HL-60/S4 (cell line): Measurements from ENCODE around the gene SSBP3.
"Not testable (repeated sequence)": the region's sequence is repeated elsewhere in the genome, so short reads cannot be mapped to it uniquely, and the experiment has no call there.

Experiments used
- in situ Hi-C: fragments of 300-500 bp; cut with MboI; formaldehyde crosslinking; loops from 2 replicates; pipeline ENCODE4 v1.14.3; 2022; ENCODE audit warnings: low sequenced_read_pairs

The SSBP3 gene

DNA sequence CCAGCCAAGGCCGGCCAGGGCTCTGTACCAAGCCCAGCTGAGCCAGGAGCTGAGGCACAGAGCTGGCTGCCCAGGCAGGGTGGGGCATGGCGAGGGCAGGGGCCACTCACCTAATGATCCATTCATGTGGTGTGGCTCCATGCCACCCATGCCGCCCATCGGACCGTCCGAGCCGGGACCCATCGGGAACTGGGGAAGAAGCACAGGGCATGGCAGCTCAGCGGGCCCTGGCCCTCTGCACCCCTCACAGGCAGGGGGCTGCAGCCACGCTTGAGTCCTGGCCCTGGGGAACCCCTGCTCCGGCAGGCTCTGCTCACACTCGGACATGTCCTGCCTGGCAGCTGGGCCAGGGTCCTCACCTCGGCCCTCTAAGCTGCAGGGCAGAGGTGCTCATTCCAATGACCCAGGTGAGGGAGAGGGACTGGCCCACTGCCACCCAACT lies 177.5 kb downstream of the SSBP3 start:
- in situ Hi-C loops = no loop called here

DNA sequence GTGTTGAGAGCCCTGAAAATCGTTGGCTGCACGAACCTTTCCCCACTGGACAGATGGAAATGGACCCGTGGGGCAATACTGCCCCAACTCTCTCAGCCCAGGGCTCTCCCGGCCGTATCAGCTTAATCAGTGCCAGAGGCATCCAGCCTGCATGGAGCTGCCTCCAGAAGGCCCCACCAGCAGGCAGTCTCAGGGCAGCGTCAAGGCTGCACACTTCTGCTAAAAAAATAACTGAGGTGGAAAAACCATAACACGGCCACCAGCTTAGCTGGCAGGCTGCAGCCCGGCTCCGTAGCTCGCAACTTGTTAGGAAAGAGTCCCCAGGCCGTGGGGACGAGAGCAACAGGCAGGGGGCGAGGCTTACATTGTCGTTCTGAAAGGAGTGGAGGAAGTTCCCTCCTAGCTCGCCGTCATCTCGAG lies 178.3 kb downstream of the SSBP3 start:
- in situ Hi-C loops = no loop called here

DNA sequence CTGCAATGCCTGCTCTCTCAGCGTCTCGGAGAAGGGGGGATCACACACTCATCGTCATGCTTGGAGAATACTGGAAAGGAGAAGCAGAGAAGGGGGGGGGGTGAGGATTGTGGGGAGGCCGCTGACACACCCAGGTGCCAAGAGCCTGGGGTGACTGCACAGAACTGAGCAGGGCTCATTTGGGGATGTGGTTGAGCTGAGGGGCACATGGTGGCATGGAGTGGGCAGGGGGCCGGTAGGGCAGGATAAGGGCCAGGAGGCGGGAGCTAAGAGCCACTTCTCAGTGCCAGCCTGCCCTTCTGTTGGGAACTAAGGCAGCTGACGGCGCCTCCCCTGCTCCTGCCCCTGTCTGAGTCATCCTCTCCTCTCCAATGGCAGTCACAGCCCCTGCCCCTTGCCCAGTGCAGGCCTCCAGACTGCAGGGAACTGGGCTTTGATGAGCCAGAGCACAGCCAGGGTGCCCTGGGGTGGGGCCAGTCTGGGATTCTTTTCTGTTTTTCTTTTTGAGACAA lies 179.0 kb downstream of the SSBP3 start:
- in situ Hi-C loops = no loop called here

DNA sequence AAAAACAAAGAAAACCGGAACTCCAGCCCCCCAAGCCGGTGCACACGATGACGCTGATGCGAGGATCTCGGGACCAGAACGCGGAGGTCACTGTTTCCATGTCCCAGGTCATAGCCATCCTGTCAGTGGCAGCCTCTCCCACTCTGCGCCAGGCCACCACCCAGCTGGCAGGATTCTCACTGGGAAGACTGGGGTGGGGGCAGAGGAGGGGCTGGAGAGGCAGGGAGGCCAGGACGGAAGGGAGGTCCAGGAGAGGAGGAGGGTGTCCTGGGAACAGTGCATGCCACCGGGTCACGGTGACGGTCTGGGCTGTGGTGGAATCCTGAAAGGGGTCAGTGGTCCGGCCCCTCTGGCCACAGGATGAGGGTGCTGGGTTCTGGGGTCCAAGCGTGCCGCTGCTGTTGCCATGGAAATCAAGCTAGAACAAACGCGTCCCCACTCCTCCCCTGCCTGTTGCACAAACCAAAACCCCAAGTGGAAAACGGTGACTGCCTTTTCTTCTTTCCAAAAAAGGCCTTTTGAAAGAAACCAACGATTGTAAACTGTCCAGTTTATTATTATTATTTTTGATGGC lies 180.1 kb downstream of the SSBP3 start:
- in situ Hi-C loops = no loop called here

DNA sequence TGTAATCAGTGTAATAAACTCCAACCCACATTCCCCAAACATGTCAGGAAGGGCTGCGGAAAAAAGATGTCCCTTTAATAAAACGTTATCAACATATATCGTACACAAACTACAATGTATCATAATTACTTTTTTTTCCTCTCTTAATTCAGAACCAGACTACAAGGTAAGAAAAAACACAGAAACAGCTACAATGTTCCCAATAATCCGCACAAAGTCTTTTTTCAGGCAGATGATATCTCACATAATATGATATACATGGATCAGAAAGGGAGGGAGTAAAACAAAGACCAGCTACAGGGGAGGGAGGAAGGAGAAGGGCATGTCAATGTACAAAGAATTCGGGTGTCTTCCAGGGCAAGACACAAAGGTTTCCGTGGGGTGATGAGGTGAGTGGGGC lies 180.8 kb downstream of the SSBP3 start:
- in situ Hi-C loops = no loop called here

DNA sequence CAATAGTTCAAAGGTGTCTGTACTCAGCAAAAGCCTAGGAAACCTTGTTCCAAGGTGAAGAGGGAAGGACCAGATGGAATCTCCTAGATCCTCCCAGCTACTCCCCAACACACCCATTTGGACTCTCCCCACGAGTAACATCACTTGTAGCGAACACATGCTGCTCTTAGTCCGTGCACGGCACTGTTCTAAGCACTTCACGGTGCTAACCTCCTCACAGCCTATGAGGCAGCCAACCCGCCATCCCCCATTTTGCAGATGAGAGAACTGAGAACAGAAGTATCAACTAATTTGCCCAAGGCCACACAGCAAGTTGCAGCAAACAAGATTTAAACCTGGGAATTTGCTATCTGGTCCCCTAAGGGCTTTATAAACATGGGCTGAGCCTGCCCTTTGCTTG lies 182.0 kb downstream of the SSBP3 start:
- in situ Hi-C loops = no loop called here

DNA sequence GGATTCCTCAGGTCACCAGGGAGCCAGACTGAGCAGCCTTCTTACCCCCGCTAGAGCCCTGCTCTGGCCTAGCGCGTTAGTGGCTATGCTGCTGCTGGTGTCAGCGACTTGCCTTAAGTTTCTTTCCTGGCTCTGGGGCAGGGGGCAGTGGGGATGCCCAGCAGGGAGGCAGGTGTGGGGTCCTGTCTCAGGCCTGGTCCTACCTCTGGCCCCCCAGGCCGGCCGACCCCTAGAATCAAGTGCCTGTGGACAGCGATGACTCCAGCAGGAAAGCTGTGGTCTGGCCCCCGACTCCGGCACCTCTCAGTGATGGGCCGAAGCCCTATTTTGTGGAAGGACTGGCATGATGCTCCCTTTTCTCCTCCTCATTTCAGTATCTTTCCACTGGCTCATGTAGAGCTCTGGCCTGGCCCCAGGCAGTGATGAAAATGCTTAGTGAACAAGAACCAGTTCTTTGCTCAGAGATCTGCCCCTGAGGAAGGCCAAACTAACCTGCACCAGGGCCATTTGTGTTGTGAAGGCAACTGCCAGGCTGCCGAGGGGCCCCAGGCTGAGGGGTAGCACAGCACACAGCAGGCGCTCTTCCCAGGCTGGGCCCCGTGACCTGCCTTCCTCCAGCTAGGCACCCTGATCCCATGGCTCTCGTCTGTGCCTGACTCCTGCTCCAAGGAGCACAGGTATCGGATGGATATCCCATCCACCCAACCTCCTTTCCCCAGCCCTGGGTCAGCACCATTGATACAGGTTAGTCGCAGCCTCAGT lies 182.6 kb downstream of the SSBP3 start:
- in situ Hi-C loops = no loop called here

DNA sequence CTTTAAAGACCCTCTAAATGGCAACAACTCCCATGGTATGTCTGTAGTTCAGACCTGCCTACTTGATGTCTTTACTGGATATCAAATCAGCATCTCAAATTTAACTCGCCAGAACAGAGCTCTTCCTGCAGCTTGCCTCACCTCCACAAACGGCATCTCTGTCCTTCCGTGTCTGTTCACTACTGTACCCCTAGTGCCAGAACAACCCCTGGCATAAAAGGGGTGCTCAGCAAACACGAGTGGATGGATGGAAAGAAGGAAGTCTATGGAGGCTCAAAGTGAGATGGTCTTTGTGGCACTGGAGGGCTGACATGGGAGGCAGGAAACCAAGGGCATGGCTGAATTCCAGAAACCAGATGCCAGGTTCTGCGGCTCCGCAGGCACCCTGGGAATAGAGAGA lies 183.5 kb downstream of the SSBP3 start:
- in situ Hi-C loops = no loop called here

DNA sequence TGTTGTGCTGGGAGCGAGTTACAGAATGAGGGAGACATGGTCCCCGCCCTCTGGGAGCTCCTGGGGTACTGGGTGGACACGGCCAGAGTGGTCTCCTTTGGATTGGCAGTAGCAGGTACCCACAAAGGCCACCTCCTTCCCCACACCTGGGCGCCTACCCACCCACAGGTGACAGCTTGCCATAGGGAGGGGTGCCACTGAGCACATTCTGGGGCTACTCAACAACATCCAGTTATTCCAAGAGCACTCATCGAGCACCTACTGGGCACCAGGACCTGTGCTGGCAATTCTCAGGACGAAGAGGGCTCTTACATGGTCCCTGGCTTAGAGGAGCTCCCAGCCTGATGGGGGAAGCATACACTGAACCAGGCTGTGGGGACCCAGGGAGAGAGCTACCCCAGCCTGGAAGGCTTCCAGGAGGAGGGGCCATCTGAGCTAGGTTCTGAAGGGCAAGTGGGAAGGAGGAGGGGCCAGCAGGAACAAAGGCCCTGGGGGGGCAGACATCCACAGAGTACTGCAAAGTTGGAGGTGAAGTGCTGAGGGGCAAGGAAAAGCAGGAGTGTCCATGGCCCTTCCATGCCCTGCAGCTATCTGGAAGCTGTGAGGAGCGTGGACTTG lies 184.2 kb downstream of the SSBP3 start:
- in situ Hi-C loops = no loop called here

DNA sequence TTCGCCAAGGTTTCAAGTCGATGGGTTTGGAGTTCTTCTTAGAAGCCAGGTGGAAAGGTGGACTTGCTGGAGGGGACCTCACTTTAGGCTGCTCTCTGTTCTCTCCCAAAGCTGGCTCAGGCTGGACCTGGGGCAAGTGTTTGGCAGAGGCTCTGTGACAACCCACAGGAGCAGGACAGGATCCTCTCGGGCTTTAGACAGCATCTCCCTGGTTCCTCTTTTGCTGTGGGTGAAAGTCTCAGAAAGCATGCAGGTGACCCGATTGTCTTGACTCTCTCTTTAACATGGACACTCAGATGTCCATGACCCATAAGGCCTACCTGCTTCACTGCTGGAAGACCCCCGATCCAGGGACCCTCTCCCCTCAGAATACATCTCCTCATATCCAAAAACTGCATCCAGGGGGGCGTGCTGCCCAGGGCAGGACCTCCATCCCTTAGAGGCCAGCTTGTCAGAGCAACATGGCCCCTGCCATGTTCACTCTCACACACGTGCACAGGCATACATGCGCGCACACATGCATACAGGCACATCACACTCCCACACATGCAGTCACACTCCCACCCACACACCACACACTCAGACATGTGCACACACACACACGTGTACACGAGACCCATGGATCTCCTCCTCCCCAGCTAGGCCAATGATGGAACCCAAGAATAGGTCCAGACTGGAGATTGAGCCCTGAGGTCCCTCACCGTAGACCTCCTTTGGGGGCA lies 184.9 kb downstream of the SSBP3 start:
- in situ Hi-C loops = no loop called here

DNA sequence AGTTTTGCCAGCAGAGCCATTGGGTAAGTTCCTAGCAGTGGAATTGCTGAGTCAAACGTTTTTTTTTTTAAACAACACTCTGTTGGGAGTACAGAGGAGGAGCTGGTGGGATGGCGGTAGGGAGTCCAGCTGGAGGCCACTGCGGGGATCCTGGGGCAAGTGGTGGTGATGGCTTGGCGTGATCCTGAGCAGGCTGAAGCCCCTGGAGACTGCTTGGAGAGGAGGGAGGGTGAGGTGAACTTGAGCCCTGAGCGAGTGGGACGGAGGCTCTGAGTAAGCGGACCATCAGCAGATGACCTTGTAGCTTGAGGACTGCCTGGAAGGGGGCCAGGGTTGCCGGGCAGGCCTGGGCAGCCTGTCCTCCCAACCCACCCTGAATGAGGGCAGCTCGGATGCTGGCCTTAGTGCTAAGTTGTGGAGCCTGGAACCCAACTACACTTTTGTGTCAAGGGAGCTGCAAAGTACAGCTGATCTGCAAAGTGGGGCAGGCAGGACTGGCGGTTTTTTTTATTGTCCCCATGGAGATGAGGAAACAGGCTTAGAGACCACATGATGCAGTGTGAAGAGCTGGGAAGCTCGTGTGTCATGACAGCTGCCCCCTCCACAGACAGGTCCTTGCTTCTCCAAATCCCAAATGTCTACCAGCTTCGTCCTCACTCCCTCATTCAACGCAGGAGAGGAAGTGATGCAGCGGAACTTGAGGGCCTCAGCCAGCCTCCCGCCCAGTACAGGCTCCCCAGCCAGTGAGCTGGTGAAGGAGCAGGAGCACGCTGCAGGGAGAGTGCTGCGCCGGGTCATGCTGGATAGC lies 186.0 kb downstream of the SSBP3 start:
- in situ Hi-C loops = no loop called here

DNA sequence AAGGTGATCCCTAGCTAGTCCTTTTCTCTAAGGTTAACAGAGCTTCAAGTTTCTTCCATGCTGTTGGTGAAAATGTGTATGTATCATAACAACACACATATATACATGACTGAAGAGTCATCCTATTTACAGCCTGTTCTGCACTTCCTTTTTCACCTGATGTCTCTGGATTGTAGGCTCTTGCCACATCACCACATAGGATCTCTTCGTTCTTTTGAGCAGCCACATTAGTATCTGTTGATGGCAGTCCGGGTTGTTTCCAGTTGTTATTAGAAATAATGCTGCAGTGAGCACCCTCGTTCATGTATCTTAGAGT lies 186.5 kb downstream of the SSBP3 start:
- in situ Hi-C loops = no loop called here

DNA sequence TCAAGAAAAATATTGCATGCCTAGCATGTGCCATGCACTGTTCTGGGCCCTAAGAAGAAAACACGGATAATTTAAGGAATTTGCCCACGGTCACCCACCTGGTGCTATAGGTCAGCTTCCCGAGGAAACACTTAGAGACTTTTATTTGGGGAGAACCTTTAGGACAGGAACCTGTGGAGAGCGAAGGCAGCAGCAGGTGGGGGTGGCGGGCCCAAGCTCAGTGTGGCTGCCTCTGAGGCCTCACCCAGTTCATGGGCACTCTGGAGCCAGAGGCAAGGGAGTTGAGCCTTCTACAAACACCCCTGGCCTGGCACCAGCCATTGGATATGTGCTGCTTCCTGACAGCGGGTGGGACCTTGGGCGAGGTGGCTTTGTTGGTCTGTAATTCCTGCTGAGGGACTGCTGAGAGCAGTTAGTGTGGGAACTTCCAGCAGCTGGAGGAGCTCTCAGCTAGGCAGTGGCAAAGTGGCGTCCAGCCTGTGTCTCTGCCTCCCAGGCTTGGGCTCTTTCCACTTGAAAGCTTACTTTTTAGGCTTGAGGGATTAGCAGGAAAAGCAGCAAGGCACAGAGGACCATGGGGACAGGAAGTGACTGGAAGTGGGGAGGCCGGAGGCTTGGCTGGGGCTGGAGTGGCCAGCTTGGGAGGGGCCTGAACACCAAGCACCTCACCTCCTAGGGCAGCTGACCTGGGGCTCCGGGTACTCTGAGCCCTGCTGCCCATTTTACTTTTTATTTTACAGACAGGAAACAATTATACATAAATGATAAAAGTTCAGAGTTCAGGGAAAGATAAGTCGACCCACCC lies 187.1 kb downstream of the SSBP3 start:
- in situ Hi-C loops = no loop called here

DNA sequence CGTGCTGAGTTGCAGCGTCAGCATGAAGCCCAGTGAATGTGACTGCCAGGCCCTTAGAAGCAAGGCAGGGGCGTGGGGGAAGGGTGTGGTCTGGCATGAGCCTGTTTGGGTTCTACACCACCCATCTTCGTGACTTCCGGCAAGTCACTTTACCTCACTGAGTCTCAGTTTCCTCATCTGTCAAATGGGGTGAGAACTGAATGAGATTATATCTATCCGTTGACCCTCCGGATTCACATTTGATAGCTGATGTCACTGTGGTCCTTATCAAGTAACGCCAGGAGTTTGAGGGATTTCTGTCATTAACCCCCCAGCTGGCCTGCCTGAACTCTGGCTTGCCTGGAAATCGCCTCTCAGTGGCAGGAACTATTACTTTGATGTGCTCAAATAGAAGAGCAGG lies 190.7 kb downstream of the SSBP3 start:
- in situ Hi-C loops = no loop called here

DNA sequence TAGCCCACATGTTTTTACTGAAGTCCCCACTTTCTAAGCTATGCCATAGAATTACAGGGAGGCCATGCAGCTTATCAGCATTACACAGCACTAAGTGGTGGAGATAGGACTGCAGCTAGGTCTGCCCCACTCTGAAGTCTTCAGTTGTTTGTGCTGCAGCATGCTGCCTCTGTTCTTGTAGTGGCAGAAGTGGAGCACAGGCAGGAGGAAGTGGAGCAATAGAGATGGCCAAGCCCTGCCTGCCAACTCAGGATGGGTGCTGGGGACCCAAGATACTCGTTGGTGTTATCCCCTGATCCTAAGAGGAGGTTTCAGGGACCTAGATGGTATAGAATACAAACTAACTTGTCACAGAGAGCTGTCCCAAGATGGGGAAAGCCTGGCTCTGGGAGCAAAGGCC lies 193.3 kb downstream of the SSBP3 start:
- in situ Hi-C loops = no loop called here

DNA sequence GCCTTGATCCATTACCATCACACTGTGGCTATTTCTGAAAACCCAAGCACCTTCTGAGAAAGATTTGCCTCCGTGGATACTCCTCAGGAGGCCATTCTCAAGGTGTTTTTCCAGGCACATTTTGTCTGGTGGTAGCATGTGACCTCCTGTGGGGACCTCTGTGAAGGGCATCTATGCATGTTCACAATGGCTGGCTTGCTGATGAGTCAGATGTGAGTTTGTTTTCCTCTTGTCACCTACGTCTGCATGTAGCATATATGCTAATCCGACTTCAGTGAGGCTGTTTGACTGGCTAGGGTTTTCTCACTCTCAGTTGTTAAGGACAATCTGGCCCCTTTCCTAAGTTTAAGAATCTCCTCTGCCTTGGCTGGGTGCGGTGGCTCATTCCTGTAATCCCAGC lies 198.3 kb downstream of the SSBP3 start:
- in situ Hi-C loops = not testable (repeated sequence)

DNA sequence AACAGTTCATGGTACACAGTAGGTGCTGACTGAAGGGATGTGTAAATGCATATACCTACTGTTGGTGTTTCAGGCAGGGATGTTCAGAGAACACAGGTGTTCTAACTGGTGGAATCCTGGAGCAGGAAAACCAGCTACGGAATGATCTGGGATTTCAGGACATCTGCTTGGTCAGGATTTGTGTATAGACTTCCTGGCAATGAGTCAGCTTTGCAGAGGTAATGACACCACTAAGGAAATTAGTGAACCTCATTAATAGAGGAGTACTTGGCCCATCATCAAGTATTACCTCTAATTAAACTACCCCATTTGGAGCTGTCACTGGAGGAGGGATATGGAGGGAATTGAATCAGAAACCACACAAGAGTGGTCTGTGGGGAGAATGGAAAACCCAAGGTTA lies 198.9 kb downstream of the SSBP3 start:
- in situ Hi-C loops = no loop called here

DNA sequence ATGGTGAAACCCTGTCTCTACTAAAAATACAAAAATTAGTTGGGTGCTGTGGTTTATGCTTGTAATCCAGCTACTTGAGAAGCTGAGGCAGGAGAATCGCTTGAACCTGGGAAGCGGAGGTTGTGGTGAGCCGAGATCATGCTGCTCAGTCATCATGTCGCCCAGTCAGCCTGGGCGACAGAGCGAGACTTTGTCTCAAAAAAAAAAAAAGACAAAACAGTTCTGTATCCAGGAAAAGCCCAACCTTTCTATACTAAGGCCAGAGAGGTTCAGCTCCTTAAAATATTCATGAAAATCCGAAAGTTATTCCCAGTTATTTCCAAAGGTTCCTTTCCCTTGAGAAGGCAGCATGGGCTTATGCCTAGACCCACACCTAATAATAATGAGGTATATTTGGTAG lies 202.0 kb downstream of the SSBP3 start:
- in situ Hi-C loops = no loop called here

DNA sequence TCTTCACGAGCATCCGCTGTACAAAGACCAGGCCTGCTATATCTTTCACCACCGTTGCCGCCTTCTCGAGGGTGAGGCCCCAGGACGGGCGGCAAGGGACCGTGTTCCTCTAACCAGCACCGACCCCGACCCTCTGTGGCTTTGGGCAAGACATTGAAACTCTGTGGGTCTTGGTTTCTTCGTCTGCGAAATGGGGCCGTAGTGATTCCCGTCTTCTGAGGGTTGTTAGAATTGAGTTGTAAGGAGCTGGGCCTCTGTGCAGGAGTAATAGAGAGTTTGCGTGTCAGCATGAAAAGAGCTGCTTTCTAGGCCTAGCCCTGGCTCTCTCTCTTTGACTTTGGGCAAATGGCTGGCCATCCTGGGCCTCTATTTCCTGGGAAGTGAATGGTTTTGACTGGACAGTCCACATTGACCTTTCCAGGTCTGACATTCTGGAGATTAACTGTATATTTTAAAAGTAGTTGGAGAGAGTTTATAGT lies 205.6 kb downstream of the SSBP3 start:
- in situ Hi-C loops = no loop called here
